ENCODE data around the gene SYNDIG1.

The SYNDIG1 gene

GRCh38 chr20:24708411-24709295 is 239.2 kb downstream of the SYNDIG1 start:
- Mint-ChIP-seq H3K4me1 (no peaks in the 10 kb centered on the region), H3K27me3 (no peaks in the 10 kb centered on the region), H3K9me3 (peaks cover 0 to 6% of the 10 kb centered on the region in 2 donors), H3K27ac (no peak overlapping the region), H3K4me3 (no peak overlapping the region)
- no peak for DNase-seq
- ATAC-seq = no peak

Measured in stimulated activated naive CD8-positive, alpha-beta T cell treated with anti-CD3 and anti-CD28 coated beads, Interleukin-15, amount 100 ng/mL, for 72 hours (primary cell).